ENCODE data around the gene IFT74.
A peak's percentile ranks its signal among the peaks of the same experiment; 100 is the strongest.
"Not testable (repeated sequence)": the region's sequence is repeated elsewhere in the genome, so short reads cannot be mapped to it uniquely, and the experiment has no call there.

IFT74 gene

DNA sequence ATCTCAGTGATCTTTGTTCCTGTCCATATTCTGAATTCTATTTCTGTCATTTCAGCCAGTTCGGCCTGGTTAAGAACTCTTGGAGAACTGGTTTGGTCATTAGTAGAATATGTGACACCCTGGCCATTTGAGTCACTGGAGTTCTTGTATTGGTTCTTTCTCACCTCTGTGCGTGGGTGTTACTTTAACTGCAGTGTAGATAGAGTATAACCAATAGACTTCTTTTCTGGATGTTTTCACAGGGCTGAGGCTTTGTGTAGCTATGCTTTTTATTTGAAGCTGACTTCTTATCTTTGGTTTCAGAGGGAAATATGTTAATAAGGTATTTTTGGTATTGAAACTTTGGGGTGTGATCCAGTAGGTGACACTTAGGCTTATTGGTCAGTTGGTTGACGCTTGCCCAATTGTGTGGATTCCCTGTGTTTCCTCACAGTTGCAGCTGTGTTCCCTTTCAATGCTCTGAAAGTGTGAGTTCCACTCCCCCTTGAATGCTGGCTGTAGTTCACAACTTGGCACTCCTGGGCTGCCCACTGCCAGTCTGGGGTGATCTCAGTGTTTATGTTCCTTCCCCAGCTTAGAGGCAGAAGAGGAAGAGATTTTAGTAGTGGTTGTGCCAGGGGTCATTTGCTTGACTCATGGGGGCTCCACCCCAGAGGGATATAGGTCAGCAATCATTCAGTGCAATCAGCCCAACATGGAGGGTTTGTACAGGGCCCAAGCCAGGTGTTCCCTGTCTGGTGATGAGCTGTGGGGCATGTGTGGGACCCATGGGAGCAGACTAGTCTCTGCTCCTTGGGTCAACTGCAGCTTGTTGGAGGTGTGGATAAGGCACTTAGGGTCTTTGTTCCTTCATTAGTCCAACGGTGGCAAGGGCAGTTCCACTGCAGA is 117.9 kb downstream of the IFT74 start:
- WGBS, 2 experiments (ENCODE audit: insufficient coverage in 2 of 2): 67 to 96% methylated on average over 2 to 3 of the region's 4 CpGs
- Histone ChIP-seq H3K9me3 (ENCODE audit: control insufficient read depth, low read length) (no peaks in the 10 kb centered on the region), H3K4me1 (ENCODE audit: control insufficient read depth, insufficient read depth, low read length, poor library complexity, severe bottlenecking) (no peaks in the 10 kb centered on the region), H3K4me3 (ENCODE audit: extremely low read depth, insufficient read depth, low read length, poor library complexity, severe bottlenecking) (no peak overlapping the region), H3K36me3 (ENCODE audit: control insufficient read depth, insufficient read depth, low read length) (no peaks in the 10 kb centered on the region), H3K27ac (ENCODE audit: low read depth, low read length, severe bottlenecking) (no peak overlapping the region)

DNA sequence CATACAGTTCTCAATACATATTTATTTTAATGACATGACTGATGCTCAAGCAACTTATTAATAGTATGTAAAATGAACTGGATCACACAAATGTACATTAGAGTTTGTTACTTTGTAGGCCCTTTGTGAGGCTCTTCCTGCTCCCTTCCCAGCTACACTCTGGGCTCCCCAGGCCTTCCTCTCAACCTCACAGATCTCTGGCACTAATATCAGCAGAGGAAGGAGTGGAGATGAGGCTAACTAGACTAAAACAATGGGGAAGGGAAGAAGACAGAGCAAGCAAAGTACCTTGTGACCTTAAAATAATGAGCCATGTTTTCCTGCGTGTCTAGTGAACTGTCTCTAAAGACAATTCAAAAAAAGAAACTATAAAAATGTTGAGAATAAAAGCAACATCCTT is 122.5 kb downstream of the IFT74 start:
- H3K27ac ChIP-seq (ENCODE audit: low read depth, low read length, severe bottlenecking): peak overlapping the region; percentile 18
- WGBS, 2 experiments (ENCODE audit: insufficient coverage in 2 of 2): 100% methylated on average over 1 of the region's 1 CpG; no CpG with 5 or more reads in 1 of the 2 experiments

DNA sequence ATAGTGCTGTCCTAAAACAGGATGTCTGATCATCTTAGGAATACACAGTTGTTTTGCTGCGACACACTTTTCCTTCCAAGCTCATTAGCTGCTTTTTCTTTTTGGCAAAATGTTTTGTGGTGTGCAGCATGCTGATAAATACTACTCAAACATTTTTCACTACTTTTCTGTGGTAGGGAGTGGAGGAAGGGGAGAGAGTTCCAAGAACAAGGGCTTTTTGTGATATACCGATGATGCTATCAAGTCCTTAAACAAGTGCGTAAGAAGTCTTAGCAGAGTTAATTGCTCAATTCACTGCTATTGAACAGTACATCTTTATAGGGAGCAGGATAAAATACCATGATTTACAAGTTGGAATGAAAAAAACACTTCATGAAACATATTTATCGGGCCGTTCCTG is 129.2 kb downstream of the IFT74 start:
- 93 to 100% methylated on average over 1 to 2 of the region's 5 CpGs for WGBS, 2 experiments (ENCODE audit: insufficient coverage in 2 of 2)
- Histone ChIP-seq H3K4me3 (ENCODE audit: extremely low read depth, insufficient read depth, low read length, poor library complexity, severe bottlenecking) (no peak overlapping the region), H3K4me1 (ENCODE audit: control insufficient read depth, insufficient read depth, low read length, poor library complexity, severe bottlenecking) (peaks cover 15% of the 10 kb centered on the region), H3K27ac (ENCODE audit: low read depth, low read length, severe bottlenecking) (no peak overlapping the region), H3K36me3 (ENCODE audit: control insufficient read depth, insufficient read depth, low read length) (no peaks in the 10 kb centered on the region), H3K9me3 (ENCODE audit: control insufficient read depth, low read length) (no peaks in the 10 kb centered on the region)

More for the DNA sequence above, 122.5 kb downstream of the IFT74 start:
- Histone ChIP-seq H3K9me3 (ENCODE audit: control insufficient read depth, low read length) (no peaks in the 10 kb centered on the region), H3K4me1 (ENCODE audit: control insufficient read depth, insufficient read depth, low read length, poor library complexity, severe bottlenecking) (no peaks in the 10 kb centered on the region), H3K4me3 (ENCODE audit: extremely low read depth, insufficient read depth, low read length, poor library complexity, severe bottlenecking) (no peak overlapping the region), H3K36me3 (ENCODE audit: control insufficient read depth, insufficient read depth, low read length) (no peaks in the 10 kb centered on the region)

DNA sequence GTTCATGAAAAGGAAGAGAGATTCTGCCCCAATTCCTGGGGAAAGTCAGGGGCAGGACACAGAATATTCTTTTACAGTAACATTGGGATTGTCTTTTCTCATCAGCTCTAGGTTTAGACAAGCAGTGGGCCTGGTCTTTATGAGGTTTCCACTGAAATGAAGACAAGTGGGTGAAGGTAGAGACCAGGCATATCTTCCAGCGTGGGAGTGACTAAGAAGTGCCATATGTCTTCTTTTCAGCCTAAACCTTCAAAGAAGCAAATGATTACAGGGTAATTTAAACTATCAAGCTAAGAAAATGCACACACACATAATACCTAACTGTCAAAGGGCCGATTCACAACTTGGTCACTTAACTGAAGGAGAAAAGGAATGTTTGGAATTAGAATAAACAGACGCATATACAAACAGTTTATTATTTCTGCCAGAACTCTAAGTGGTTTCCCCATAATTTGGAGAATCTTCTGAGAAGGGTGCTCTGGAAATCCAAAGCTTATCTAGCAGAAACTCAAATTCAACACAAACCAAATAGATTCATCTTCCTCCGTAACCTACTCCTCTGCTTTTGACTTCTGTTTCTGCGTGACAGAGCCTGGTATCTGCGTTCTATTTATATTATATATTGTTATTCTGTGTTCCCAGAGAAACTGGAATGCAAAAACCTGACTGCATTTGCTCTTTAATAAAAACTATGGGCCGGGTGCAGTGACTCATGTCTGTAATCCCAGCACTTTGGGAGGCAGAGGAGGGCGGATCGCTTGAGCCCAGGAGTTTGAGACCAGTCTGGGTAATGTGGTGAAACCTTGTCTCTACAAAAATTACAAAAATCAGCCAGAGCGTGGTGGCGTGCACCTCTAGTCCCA is 130.8 kb downstream of the IFT74 start:
- WGBS, 2 experiments (ENCODE audit: insufficient coverage in 2 of 2): 77 to 85% methylated on average over 5 of the region's 11 CpGs
- H3K27ac ChIP-seq (ENCODE audit: low read depth, low read length, severe bottlenecking): peak overlapping the region; percentile 81
- no peak overlapping the region for H3K4me3 ChIP-seq (ENCODE audit: extremely low read depth, insufficient read depth, low read length, poor library complexity, severe bottlenecking)
- peaks cover 15% of the 10 kb centered on the region for H3K4me1 ChIP-seq (ENCODE audit: control insufficient read depth, insufficient read depth, low read length, poor library complexity, severe bottlenecking)
- H3K9me3 ChIP-seq (ENCODE audit: control insufficient read depth, low read length): no peaks in the 10 kb centered on the region
- H3K36me3 ChIP-seq (ENCODE audit: control insufficient read depth, insufficient read depth, low read length): no peaks in the 10 kb centered on the region

DNA sequence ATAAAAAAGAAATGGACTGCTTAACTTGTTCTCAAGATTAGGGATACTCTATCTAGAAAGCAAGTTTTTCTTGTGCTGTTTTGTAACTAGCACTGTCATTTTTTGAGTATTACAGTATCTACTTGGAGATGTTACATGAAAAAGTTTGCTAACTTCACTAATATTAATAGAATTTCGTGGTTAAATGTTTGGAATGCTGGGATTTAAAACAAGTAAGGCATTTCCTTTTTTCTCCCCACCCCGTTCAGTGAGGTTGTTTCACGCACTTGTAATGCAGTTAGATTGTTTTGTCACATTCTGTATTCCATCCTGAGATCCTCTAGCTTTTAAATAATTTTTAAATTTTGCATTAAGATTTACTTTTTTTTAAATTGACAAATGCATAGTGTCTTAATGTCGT is 132.8 kb downstream of the IFT74 start:
- H3K4me3 ChIP-seq (ENCODE audit: extremely low read depth, insufficient read depth, low read length, poor library complexity, severe bottlenecking): no peak overlapping the region
- no peak overlapping the region for H3K27ac ChIP-seq (ENCODE audit: low read depth, low read length, severe bottlenecking)
- no peaks in the 10 kb centered on the region for H3K9me3 ChIP-seq (ENCODE audit: control insufficient read depth, low read length)
- H3K4me1 ChIP-seq (ENCODE audit: control insufficient read depth, insufficient read depth, low read length, poor library complexity, severe bottlenecking): peaks cover 15% of the 10 kb centered on the region
- WGBS, 2 experiments (ENCODE audit: insufficient coverage in 2 of 2): no CpG with 5 or more reads among the region's 4 CpGs
- no peaks in the 10 kb centered on the region for H3K36me3 ChIP-seq (ENCODE audit: control insufficient read depth, insufficient read depth, low read length)

DNA sequence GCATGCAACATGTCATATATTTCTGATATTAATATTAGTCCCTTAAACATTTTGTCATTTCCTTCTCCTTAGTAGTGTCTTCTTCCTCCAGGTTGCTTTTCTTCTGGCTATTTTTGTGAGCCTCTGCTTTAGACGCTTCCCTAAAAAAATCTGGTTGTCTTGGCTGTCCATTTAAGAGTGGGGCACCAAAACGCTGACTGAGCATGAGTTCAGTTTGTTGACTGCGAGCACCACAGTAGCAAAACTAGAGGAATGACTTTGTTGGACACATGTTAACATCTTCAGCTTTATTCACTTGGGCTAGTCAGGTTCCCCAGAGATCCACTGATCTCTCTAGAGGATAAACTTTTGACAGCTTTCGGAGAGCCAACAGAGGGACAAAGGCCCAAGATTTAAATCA is 133.5 kb downstream of the IFT74 start:
- peaks cover 15% of the 10 kb centered on the region for H3K4me1 ChIP-seq (ENCODE audit: control insufficient read depth, insufficient read depth, low read length, poor library complexity, severe bottlenecking)
- no peak overlapping the region for H3K4me3 ChIP-seq (ENCODE audit: extremely low read depth, insufficient read depth, low read length, poor library complexity, severe bottlenecking)
- 84 to 100% methylated on average over 3 to 4 of the region's 4 CpGs for WGBS, 2 experiments (ENCODE audit: insufficient coverage in 2 of 2)
- no peaks in the 10 kb centered on the region for H3K9me3 ChIP-seq (ENCODE audit: control insufficient read depth, low read length)
- H3K36me3 ChIP-seq (ENCODE audit: control insufficient read depth, insufficient read depth, low read length): no peaks in the 10 kb centered on the region
- H3K27ac ChIP-seq (ENCODE audit: low read depth, low read length, severe bottlenecking): no peak overlapping the region

DNA sequence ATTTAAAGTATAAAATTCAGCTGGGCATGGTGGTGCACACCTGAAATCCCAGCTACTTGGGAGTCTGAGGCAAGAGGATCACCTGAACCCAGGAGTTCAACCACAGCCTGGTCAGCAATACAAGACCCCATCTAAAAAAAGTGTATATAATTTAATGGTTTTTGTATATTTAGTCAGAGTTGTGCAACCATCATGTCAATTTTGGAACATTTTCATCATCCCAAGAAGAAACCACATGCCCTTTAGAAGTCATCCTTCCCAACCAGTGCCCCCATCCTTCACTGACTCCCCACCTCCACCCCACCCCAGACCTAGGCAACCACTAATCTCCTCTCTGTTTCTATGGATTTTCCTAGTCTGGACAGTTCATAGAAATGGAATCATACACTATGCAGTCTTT is 134.0 kb downstream of the IFT74 start:
- Histone ChIP-seq H3K36me3 (ENCODE audit: control insufficient read depth, insufficient read depth, low read length) (no peaks in the 10 kb centered on the region), H3K4me1 (ENCODE audit: control insufficient read depth, insufficient read depth, low read length, poor library complexity, severe bottlenecking) (peaks cover 15% of the 10 kb centered on the region), H3K9me3 (ENCODE audit: control insufficient read depth, low read length) (no peaks in the 10 kb centered on the region), H3K4me3 (ENCODE audit: extremely low read depth, insufficient read depth, low read length, poor library complexity, severe bottlenecking) (no peak overlapping the region), H3K27ac (ENCODE audit: low read depth, low read length, severe bottlenecking) (no peak overlapping the region)

DNA sequence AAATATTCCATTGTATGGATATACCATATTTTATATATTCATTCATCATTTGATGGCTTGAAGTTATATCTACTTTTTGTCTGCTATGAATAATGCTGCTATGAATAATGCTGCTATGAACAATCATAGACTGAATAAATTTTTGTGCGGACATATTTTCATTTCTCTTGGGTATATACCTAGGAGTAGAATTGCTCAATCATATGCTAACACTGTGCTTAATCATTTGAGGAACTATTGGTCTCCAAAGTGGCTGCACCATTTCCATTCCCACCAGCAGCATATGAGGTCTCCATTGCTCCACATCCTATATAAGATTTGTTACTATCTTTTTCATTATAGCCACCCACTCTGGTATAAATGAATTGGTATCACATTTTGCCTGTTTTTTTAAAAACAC is 134.5 kb downstream of the IFT74 start:
- no CpG with 5 or more reads among the region's 1 CpG for WGBS, 2 experiments (ENCODE audit: insufficient coverage in 2 of 2)
- Histone ChIP-seq H3K36me3 (ENCODE audit: control insufficient read depth, insufficient read depth, low read length) (no peaks in the 10 kb centered on the region), H3K9me3 (ENCODE audit: control insufficient read depth, low read length) (no peaks in the 10 kb centered on the region), H3K27ac (ENCODE audit: low read depth, low read length, severe bottlenecking) (no peak overlapping the region), H3K4me3 (ENCODE audit: extremely low read depth, insufficient read depth, low read length, poor library complexity, severe bottlenecking) (no peak overlapping the region), H3K4me1 (ENCODE audit: control insufficient read depth, insufficient read depth, low read length, poor library complexity, severe bottlenecking) (peaks cover 15% of the 10 kb centered on the region)

DNA sequence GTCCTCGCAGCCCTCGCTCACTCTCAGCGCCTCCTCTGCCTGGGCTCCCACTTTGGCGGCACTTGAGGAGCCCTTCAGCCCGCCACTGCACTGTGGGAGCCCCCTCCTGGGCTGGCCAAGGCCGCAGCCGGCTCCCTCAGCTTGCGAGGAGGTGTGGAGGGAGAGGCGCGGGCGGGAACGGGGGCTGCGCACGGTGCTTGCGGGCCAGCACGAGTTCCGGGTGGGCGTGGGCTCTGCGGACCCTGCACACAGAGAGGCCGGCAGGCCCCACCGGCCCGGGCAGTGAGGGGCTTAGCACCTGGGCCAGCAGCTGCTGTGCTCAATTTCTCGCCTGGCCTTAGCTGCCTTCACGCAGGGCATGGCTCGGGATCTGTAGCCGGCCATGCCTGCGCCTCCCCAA is 136.3 kb downstream of the IFT74 start:
- not testable (repeated sequence) for H3K36me3 ChIP-seq (ENCODE audit: control insufficient read depth, insufficient read depth, low read length); H3K9me3 ChIP-seq (ENCODE audit: control insufficient read depth, low read length); H3K4me1 ChIP-seq (ENCODE audit: control insufficient read depth, insufficient read depth, low read length, poor library complexity, severe bottlenecking); H3K4me3 ChIP-seq (ENCODE audit: extremely low read depth, insufficient read depth, low read length, poor library complexity, severe bottlenecking); H3K27ac ChIP-seq (ENCODE audit: low read depth, low read length, severe bottlenecking)
- WGBS, 2 experiments (ENCODE audit: insufficient coverage in 2 of 2): 87 to 94% methylated on average over 16 to 19 of the region's 27 CpGs

DNA sequence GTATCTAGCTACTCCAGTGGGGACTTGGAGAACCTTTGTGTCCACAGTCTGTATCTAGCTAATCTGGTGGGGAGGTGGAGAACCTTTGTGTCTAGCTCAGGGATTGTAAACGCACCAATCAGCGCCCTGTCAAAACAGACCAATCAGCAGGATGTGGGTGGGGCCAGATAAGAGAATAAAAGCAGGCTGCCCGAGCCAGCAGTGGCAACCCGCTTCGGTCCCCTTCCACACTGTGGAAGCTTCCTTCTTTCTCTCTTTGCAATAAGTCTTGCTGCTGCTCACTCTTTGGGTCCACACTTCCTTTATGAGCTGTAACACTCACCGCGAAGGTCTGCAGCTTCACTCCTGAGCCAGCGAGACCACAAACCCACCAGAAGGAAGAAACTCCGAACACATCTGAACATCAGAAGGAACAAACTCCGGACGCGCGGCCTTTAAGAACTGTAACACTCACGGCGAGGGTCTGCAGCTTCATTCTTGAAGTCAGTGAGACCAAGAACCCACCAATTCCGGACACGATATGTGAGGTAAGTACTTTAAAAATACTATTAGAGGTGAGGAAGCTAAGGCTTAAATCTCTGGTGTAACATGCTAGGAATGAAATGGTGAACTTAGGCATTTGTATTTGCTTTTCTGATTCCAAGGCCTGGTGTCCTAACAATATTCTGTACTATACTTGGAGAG is 137.3 kb downstream of the IFT74 start:
- not testable (repeated sequence) for H3K4me3 ChIP-seq (ENCODE audit: extremely low read depth, insufficient read depth, low read length, poor library complexity, severe bottlenecking); H3K27ac ChIP-seq (ENCODE audit: low read depth, low read length, severe bottlenecking); H3K4me1 ChIP-seq (ENCODE audit: control insufficient read depth, insufficient read depth, low read length, poor library complexity, severe bottlenecking); H3K36me3 ChIP-seq (ENCODE audit: control insufficient read depth, insufficient read depth, low read length); H3K9me3 ChIP-seq (ENCODE audit: control insufficient read depth, low read length)
- WGBS, 2 experiments (ENCODE audit: insufficient coverage in 2 of 2): 88 to 99% methylated on average over 3 to 13 of the region's 17 CpGs

Data from mesodermal cell (in vitro differentiated cells).